ENCODE data around the gene FAM83G.

GRCh38 chr17:18944646-18945045, 59.9 kb downstream of the FAM83G start:
- TF ChIP-seq CTCF (conservative IDR thresholded peaks at IDR 0.05 in 1 of 2, IDR thresholded peaks at IDR 0.05 in 1 of 2; ENCODE audit: extremely low read depth in 1 of 2, insufficient read depth in 1 of 2, low read depth in 1 of 2, low read length in 2 of 2) = no peak
- no peak for TF ChIP-seq EZH2 (IDR thresholded peaks at IDR 0.05; ENCODE audit: borderline replicate concordance, low read length)

Measured in mammary epithelial cell (primary cell).